Activated T-cell treated with anti-CD3 and anti-CD28 coated beads for 1 hour (primary cell): ENCODE results near the gene ADRA2B.
"Not testable (repeated sequence)": the region's sequence is repeated elsewhere in the genome, so short reads cannot be mapped to it uniquely, and the experiment has no call there.

Experiments used
- DNase-seq: peaks from one replicate; pipeline ENCODE4 v3.0.0-alpha.2; 2020; ENCODE audit warnings: low read depth

The ADRA2B gene

GRCh38 chr2:96088340-96089335 is 27.7 kb downstream of the ADRA2B start:
- no peak for DNase-seq

- no peak for DNase-seq
Measured at GRCh38 chr2:96087130-96087529, 29.2 kb downstream of the ADRA2B start.

- no peak for DNase-seq
Measured at GRCh38 chr2:96085541-96086355, 30.6 kb downstream of the ADRA2B start.

GRCh38 chr2:96084858-96085518 is 31.4 kb downstream of the ADRA2B start:
- DNase-seq = not testable (repeated sequence)

GRCh38 chr2:96083989-96084857 is 32.1 kb downstream of the ADRA2B start:
- no peak for DNase-seq

- no peak for DNase-seq
Measured at GRCh38 chr2:96083064-96083939, 33.1 kb downstream of the ADRA2B start.

GRCh38 chr2:96082211-96083063 is 33.9 kb downstream of the ADRA2B start:
- DNase-seq = no peak

- no peak for DNase-seq
Measured at GRCh38 chr2:96081042-96081441, 35.3 kb downstream of the ADRA2B start.

GRCh38 chr2:96075199-96075771 is 41.1 kb downstream of the ADRA2B start:
- no peak for DNase-seq

GRCh38 chr2:96074156-96074555 is 42.2 kb downstream of the ADRA2B start:
- no peak for DNase-seq

- no peak for DNase-seq
Measured at GRCh38 chr2:96073170-96073775, 43.1 kb downstream of the ADRA2B start.

- no peak for DNase-seq
Measured at GRCh38 chr2:96072746-96073145, 43.6 kb downstream of the ADRA2B start.

GRCh38 chr2:96071977-96072491 is 44.3 kb downstream of the ADRA2B start:
- DNase-seq = not testable (repeated sequence)

- not testable (repeated sequence) for DNase-seq
Measured at GRCh38 chr2:96071087-96071976, 45.0 kb downstream of the ADRA2B start.

- DNase-seq = not testable (repeated sequence)
Measured at GRCh38 chr2:96070351-96070750, 46.0 kb downstream of the ADRA2B start.

- not testable (repeated sequence) for DNase-seq
Measured at GRCh38 chr2:96069878-96070277, 46.5 kb downstream of the ADRA2B start.
